Left renal pelvis (tissue), 4 donors: ENCODE data around the gene GRHPR. TPM values are rescaled to one million over a fixed set of nuclear protein-coding genes. Genes with fewer than 3 reads are reported as not detected.
"Not testable (repeated sequence)": the region's sequence is repeated elsewhere in the genome, so short reads cannot be mapped to it uniquely, and the experiment has no call there.

Experiments used
- DNase-seq, 4 donors: peaks; one replicate each; pipeline ENCODE4 v3.0.0-alpha.2; 2013; ENCODE audit warnings: low read depth in 4 of 4, low spot score in 3 of 4
- polyA plus RNA-seq, 4 donors: library from polyadenylated mRNA; unstranded; fragments of 120-200 nt; gene quantifications; one replicate each; pipeline ENCODE4 v1.2.1, GENCODE V29; 2013; ENCODE audit not compliant: insufficient read length in 4 of 4

Gene GRHPR
- polyA plus RNA-seq, 4 donors: 93.5 to 147 (median 120) TPM

DNA sequence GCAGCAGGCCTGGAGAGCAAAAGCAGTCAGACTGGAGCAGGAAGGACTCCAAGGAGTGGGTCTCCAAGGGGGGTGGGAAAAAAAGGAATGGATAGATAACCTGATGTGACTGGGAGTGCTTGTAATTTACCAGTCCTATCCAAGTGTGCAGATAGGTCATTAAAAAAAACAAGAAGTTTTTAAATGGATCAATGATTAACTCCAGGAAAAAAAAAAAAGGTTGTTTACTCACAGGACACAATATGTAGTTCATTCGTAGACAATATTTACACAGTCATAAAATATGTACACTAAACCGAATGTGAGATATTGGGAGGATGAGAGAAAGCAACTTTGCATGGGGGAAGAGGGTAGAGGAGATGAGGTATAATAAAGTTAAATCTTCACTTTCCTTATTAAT is 22.4 kb downstream of the GRHPR start:
- DNase-seq: no peak

DNA sequence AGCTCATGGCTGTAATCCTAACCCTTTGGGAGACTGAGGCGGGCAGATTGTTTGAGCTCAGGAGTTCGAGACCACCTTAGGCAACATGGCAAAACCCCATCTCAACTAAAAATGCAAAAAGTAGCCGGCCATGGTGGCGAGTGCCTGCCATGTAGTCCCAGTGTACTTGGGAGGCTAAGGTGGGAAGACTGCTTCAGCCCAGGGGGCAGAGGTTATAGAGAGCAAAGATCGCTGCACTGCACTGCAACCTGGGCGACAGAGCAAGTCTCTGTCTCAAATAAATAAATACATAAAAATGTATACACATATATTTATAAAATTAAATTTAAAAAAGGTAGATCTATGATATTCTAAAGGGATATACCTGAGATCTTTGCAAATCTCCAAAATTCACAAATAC is 23.3 kb downstream of the GRHPR start:
- no peak for DNase-seq

DNA sequence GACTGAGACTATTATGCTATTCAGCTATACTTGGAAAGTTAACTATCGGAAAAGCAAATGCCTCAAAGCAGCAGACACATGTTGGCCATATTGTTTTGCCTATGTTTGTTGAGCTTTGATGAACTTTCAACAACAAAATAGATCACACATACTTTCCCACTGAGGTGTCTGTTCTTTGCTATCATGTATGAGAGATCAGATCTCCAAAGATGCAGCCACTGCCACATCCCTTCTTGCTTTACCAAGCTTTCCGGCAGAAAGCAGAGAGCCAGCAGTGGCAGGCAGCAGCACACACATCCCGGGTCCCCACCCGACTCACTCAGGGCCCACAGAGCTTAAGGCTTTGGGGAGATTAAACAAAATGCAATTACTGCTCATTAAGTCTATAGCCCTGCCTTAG is 23.9 kb downstream of the GRHPR start:
- DNase-seq: no peak

DNA sequence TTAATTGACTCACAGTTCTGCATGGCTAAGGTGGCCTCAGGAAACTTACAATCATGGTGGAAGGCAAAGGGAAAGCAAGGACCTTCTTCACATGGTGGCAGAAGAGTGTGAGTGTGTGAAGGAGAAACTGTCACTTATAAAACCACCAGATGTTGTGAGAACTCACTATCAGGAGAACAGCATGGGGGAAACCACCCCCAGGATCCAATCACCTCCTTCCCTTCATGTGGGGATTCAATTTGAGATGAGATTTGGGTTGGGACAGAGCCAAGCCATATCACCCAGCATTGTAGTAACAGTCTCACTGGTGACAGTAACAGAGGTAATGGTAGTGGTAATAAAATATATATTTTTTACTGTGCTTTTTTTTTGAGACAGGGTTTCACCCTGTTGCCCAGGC is 24.6 kb downstream of the GRHPR start:
- DNase-seq: no peak

DNA sequence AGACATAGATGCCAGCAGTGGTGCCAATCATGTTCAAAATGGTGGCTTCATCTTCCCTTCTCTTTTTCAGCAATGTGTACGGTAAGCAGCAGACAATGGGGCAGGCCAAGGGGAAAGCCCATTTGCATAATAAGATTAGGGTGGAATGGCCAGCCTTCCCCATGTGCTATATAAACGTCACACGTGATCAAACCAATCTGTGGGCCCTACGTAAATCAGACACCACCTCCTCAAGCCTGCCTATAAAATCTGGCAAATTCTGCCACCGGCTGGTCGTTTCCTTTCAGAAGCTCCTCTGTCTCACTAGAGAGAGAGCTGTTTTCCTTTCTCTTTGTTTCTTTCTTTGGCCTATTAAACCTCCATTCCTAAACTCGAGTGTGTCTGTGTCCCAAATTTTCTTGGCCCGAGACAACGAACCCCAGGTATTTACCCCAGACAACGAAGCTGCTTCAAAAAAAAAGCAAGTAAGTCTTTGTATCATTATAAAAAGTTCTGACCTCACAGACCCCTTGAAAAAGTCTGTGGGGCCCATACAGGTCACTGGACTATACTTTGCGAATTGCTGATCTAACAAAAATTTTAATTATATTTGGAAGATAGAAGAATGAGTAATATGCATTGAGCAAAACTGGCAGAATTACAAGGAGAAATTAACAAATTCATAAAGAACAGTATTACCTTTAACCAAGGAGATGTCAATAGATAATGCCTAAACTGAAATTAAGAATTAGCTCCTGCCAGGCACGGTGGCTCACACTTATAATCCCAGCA is 27.6 kb downstream of the GRHPR start:
- no peak for DNase-seq

DNA sequence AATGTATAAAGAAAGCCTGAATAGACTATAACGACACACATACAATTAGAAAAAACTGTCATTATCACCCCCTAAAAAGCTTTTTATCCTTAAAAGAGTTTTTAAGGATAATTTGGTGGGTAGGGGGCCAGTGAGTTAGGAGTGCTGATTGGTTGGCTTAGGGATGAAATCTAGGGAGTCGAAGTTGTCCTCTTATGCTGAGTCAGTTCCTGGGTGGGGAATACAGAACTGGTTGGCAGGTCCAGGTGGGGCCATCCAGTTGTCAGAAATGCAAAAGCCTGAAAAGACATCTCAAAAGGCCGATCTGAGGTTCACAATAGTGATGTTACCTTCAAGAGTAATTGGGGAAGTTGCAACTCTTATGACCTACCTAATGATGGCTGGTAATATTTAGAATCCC is 29.1 kb downstream of the GRHPR start:
- no peak for DNase-seq

DNA sequence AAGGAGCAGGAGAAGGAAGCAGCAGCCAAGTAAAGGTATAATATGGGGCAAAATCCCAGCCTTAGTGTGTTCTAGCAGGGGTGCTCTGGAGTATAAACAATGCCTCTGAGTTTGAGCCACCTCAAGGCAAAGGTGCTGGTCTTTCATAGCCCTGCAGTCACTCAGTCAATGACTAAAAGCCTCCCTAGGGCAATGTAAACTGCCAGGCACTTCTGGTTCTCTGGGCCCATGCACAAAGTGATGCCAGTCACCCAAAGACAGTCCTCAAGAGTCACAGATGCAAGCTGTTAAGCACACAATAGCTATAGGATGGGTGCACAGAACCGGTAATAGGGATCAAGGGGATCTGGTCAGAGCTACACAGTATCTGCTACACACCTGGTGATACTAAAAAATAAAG is 30.1 kb downstream of the GRHPR start:
- DNase-seq: no peak

DNA sequence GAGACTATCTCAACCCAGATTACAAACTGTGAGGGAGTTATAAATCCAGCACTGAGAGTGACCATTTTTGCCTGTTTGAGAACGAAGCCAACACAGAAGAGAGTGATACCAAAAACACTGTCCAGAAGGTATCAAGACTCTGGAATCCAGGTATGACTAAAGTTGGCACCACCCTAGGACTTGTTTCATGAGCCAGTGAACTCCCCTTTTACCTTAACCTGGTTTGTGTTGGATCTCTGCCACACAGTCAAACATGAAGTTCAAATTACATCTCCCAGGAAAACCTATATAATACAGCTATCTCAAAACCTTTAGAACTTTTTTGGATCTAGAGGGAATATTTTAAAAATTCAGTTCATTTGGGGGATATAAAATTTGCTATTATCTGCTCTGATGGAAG is 31.3 kb downstream of the GRHPR start:
- DNase-seq: no peak

DNA sequence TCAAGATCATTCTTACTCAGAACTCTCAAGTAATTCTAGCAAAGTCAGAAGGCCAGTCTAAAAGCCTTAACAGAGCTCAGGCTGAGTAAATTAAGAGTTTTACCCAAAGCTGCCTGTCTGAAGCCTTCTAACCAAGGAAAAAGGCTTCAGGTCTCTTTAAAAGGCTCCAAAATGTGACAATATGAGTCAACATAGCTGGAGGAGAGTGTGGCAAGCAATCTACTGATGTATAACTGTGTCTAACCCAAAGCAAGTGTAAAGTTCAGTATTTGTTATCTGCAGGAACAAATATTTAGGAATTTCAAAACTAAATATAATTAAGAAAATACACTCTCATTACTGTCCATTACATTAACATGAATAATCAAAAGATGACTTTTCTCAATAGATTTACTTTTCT is 31.7 kb downstream of the GRHPR start:
- no peak for DNase-seq

DNA sequence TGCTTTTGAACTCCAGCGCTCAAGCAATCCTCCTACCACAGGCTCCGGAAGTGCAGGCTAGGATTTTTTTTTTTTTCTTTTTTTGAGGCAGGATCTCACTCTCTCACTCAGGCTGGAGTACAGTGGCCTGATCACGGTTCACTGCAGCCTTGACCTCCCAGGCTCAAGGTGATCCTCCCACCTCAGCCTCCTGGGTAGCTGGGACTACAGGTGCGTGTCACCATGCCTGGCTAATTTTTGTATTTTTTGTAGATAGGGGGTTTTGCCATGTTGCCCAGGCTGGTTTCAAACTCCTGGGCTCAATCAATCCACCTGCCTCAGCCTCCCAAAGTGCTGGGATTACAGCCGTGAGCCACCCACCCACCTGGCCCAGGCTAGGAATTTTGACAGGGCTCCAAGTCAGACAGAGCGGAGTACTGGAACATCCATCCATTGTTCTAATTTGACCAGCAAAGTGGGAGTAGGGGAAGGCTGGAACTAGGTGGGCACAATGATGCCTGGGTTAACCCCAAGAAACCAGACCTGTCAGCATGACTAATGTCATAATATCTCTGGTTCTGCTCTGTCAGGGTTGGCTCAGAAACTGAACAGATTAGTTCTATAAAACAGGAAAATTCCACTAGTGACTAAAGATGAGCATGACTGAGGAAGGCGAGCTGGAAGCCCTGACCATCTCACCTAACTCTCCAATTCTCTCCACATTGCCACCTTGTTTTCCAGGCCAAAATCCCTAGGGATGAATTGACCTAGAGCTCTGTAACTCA is 33.6 kb downstream of the GRHPR start:
- no peak for DNase-seq

DNA sequence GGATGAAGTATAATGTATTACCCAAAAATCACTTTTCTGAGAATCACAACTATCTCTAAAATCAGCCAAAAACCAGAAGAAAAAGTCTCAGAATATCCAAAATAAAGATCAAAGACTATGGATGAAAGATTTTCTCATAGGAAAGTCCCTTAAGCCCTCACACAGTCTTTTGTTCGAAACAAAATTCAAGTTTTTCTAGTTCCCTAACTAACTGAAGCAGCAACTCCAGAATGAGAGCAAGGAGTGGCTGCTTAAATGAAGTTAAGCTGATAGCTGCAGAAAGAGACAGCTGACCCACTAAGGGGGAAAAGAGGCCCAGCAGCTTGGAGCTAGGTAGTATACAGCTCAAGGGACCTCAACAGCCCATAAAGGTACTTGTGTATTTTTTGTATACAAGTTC is 34.3 kb downstream of the GRHPR start:
- no peak for DNase-seq

DNA sequence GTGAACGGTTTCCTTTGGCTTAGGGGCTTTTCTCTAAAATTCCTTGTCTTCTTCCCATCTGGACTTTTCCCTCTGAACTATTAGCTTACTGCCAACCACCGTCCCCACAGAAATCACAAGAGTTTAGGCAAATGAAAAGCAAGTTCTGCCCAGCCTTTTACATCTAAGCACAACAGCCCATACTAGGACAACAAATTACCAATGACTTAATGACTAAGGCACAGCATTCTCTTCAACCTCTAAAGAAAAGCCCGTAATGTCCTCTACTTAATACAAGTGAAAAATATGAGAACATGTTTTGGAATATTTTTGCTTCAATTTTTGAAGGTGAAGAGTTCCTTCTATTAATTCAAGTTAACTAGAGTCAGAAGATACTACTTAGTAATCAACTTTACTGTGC is 41.5 kb downstream of the GRHPR start:
- DNase-seq: no peak

DNA sequence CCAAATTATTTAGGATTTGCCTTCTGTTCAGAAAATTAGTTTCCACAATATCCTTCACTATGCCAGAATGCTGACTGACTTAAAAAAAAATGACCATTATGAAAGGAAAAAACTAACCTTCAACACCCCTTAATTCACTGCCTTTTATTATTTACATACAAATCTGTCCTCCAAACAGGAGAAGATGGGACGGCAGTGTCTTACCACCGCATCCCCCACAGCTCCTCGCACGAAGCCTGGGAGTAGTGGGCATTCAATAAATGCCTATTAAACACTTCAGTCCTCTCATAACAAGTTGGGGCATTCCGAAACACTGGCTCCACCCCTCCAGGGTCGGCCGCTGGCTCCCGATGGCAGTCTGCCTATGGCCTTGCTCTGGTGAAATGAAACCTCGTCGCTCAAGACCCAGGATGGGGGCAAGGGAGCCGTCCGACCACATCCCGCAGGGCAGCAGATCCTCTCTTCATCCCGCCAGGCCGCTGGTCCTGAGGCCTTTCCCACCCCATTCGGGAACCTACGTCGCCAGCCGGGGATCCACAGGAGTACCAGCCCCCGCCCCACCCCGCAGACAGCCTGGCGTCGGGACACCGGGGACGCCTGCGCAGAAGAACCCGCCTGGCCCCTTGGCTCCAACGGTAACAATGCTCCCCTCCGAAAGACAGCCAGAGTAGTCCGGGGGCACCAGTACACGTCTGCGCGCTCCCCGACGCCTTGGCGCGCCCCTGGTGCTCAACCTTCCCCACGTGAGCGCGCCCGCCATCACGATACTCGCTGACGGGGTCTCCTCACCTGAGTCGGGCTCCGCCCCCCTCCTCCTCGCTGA is 42.1 kb downstream of the GRHPR start:
- DNase-seq: peak in 1 of 4 donors; percentile 64

DNA sequence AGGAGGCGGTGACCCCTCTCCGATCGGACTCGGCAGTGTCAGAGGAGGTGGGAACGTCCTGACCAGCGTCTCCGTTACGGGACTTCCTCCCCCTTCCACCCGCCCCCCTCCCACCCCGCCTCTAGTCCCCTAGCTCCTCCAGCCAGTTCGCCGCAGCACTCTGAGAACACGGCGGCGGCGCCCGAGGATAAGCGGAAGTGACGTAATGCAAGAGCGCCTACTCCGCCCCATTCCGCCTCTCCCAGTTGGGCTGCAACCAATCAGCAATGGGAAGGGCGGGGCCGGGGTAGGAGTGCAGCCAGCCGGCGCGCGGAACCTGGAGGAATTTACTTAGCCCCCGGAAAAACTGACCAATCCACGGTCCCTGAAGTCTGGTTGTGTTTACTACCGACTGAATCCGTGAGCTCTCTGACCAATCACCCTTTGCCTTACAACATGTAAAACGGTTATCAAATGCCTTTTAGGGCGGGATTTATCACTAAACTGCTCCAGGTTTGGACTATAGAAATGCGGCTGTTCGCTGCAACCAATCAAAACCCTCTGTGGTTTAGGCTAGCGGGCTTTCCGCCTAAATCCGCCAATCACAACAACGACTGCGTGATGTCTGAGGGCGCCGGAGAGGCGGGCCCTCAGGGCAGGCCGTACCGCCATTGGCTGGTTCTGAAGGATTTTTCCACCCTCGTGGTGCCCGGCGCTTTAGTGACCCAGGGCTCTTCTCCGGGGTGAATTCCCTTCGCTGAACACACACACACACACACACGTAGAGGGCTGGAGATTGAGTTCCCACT is 42.9 kb downstream of the GRHPR start, which contains the start of gene ZBTB5:
ZBTB5 (minus strand) TSS at position 202 of the 788 bp plus-strand sequence. CDS start 22,899 bp downstream, outside the sequence.
- DNase-seq: peak; percentile 98 to 99 (median 98)

DNA sequence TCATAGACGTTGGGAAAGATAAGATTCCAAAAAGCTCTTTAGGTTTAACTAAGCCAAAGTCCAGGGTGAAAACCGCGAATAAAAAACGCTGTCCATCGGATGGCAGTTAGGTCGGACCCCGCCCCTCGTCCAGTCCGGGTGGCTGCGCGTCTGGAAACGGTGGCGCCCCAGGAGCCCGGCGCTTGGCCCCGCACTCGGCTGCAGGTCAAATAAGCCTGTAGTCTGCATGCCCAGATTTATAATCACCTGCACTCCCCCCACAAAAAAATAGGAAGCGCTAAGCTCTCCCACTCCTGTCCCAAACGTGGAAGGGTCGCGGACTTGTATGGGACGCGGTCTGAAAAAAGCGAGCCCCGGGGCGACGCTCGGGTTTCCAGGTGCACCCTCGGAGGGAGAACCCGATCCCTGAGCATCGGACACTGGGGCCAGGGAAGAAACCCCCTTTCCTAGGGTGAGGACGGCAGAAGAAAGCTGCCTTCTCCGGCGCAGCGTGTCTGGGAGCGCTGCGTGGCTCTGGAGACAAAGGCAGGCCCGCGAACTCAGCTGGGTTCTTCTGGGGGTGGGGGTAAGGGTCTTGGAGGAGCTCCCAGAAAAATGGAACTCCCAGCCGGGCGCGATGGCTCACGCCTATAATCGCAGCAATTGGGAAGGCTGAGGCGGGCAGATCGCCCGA is 43.7 kb downstream of the GRHPR start:
- DNase-seq: peak; percentile 56 to 73 (median 66)

DNA sequence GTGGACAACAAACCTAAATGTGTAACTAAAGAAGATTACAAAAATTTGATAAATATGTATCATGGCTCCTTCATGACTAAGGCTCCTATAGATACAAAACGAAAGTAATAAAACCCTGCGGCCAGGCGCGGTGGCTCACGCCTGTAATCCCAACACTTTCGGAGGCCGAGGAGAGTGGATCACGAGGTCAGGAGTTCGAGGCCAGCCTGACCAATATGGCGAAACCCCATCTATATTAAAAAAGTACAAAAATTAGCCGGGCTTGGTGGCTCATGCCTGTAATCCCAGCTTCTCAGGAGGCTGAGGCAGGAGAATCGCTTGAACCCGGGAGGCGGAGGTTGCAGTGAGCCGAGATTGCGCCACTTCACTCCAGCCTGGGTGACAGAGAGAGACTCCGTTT is 45.0 kb downstream of the GRHPR start:
- not testable (repeated sequence) for DNase-seq

DNA sequence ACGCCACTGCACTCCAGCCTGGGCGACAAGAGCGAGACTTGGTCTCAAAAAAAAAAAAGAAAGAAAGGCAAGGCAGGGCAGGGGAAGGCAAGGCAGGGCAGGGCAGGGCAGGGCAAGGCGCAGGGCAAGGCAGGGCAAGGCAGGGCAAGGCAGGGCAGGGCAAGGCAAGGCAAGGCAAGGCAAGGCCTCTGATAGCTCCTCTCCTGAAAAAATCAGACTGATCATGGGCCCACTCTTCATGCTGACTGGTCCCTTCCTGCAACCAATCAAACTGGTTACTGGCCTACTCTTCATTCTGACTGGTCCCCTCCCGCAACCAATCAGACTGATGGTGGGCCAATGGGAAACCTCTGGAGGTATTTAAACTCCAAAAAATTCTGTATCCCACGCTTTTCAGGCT is 46.1 kb downstream of the GRHPR start:
- no peak for DNase-seq

DNA sequence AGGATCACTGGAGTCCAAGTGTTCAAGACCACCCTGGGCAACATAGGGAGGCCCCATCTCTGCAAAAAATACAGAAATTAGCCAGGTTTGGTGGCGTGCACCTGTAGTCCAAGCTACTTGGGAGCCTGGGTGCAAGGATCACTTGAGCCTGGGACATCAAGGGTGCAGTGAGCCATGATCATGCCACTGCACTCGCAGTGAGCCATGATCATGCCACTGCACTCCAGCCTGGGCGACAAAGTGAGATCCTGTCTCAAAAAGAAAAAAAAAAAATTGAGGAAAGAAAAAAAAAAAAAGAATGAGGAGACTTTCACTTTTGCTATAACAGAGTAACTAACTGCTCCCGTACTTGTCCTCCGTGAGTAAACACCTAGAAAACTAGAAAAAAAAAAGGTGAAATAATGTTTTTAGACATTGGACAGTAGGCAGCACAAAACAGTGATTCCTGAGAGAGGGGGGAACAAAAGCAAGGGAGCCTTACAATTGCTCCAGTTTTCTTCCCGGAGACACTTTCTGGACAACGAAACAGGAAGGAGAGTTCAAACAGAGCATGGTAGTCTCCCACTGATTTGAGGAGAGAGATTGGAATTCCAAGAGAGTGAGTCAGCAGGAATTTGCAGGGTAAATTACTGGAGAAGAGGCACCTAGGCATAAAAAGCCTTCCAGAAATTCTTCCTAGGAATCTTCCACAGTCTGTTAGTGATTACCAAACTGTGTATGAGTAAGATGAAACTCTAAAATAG is 49.6 kb downstream of the GRHPR start:
- DNase-seq: peak in 2 of 4 donors; percentile 39 to 49

DNA sequence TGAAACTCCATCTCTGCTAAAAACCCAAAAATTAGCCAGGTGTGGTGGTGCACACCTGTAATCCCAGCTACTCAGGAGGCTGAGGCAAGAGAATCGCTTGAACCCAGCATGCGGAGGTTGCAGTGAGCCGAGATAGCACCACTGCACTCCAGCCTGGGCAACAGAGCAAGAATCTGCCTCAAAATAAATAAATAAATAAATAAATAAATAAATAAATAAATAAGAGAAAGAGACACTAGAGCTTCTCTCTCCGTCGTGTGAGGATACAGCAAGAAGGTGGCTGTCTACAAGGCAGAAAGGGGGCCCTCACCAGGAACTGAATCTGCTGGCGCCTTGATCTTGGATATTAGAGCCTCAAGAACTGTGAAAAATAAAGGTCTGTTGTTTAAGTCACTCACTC is 51.5 kb downstream of the GRHPR start:
- not testable (repeated sequence) for DNase-seq
